Activated CD8-positive, alpha-beta memory T cell treated with anti-CD3 and anti-CD28 coated beads for 36 hours (primary cell): ENCODE data around the gene HDDC3. TPM values are rescaled to one million over a fixed set of nuclear protein-coding genes. Genes with fewer than 3 reads are reported as not detected.

Experiments used
- CTCF ChIA-PET: fragments of 350-600 bp; sonication (Branson Sonifier 250); formaldehyde crosslinking; loops from one replicate; lab custom pipeline; 2021; ENCODE audit warnings: antibody characterized with exemption; lab: Charles Lee
- POLR2A ChIA-PET: fragments of 350-600 bp; sonication (Branson Sonifier 250); formaldehyde crosslinking; loops from one replicate; lab custom pipeline; 2021; ENCODE audit warnings: antibody characterized with exemption; lab: Charles Lee
- total RNA-seq, 2 experiments: library from RNA; stranded (reverse); gene quantifications; one replicate each; pipeline ENCODE4 v1.2.3, GENCODE V29; 2021

The HDDC3 gene
- total RNA-seq, 2 experiments from 2014 or later: 40.0 to 41.3 TPM

GRCh38 chr15:90880381-90881145 lies 51.8 kb downstream of the HDDC3 start:
- POLR2A ChIA-PET: interaction anchor here (0.6 kb wide), 1 partner anchor 44 kb away, joined by 4 read pairs; no protein-coding TSS in a partner anchor
- CTCF ChIA-PET: no interaction called here

Other genes with a start within 250 kb of the HDDC3 start
- 10 to 100 TPM; 46.4 to 47.1 TPM for gene BLM, start 215.2 kb downstream of the HDDC3 start, total RNA-seq
- 100 to 1,000 TPM; 141 TPM for gene FURIN, start 64.0 kb downstream of the HDDC3 start, total RNA-seq
- 1 to 10 TPM; 3.4 to 3.5 TPM for gene FES, start 48.0 kb downstream of the HDDC3 start, total RNA-seq
- 10 to 100 TPM; 91.2 to 98.1 TPM for gene MAN2A2, start 29.2 kb downstream of the HDDC3 start, total RNA-seq
- gene UNC45A, start 2.7 kb upstream of the HDDC3 start, total RNA-seq: 10 to 100 TPM; 75.5 to 77.1 TPM
- 10 to 100 TPM; 24.3 to 28.1 TPM for gene RCCD1, start 22.3 kb upstream of the HDDC3 start, total RNA-seq
- gene PRC1, start 62.0 kb upstream of the HDDC3 start, total RNA-seq: 10 to 100 TPM; 90.4 to 93.0 TPM
- 10 to 100 TPM; 17.5 to 21.1 TPM for gene VPS33B, start 90.0 kb upstream of the HDDC3 start, total RNA-seq
- gene SV2B, start 167.7 kb upstream of the HDDC3 start, total RNA-seq: under 1 TPM; 0.04 TPM